Panc1 (cell line): ENCODE results near the gene FGFRL1. TPM values are rescaled to one million over a fixed set of nuclear protein-coding genes. Genes with fewer than 3 reads are reported as not detected.

Experiments
- ATAC-seq: fragments of 200-7000 bp; cut with Tn5 transposase; 2 replicates; pipeline ENCODE4 v1.9.1; 2020; ENCODE audit warnings: mild to moderate bottlenecking, moderate library complexity
- BruUV-seq: library from RNA; stranded (reverse); fragments of 400-500 nt; replicated peaks from 2 replicates; lab custom pipeline; 2021; lab: Mats Ljungman, UMichigan
- CTCF ChIA-PET: fragments of 300-600 bp; sonication (Branson Sonifier 250); formaldehyde crosslinking; loops from one replicate; lab custom pipeline; 2022; ENCODE audit warnings: antibody characterized with exemption; lab: Charles Lee
- POLR2A ChIA-PET: fragments of 300-600 bp; sonication (Branson Sonifier 250); formaldehyde crosslinking; loops from one replicate; lab custom pipeline; 2022; ENCODE audit warnings: antibody characterized with exemption; lab: Charles Lee
- DNase-seq: peaks from one replicate; pipeline ENCODE4 v3.0.0-alpha.2; 2010; ENCODE audit warnings: low read depth, low spot score
- H3K27ac ChIP-seq: 2 replicates; pipeline ENCODE4 v1.5.1; 2011; ENCODE audit warnings: mild to moderate bottlenecking, low read length, inconsistent platforms
- H3K27me3 ChIP-seq: fragments of 200-500 bp; sonication (Bioruptor generic); 2 replicates; pipeline ENCODE4 v1.6.0; 2014; ENCODE audit warnings: low read length, inconsistent platforms; ENCODE audit not compliant: control insufficient read depth, insufficient read depth
- H3K36me3 ChIP-seq: fragments of 200-500 bp; sonication (Bioruptor generic); 2 replicates; pipeline ENCODE4 v1.5.1; 2014; ENCODE audit warnings: inconsistent platforms, mild to moderate bottlenecking, low read length, moderate library complexity; ENCODE audit not compliant: control insufficient read depth, insufficient read depth
- H3K4me1 ChIP-seq: 2 replicates; pipeline ENCODE4 v1.5.1; 2011; ENCODE audit warnings: inconsistent platforms, mild to moderate bottlenecking, low read length, moderate library complexity; ENCODE audit not compliant: control insufficient read depth, insufficient read depth
- H3K4me3 ChIP-seq, 2 experiments: 2 replicates each; pipeline ENCODE4 v1.5.1; 2011 to 2012; ENCODE audit warnings: low read depth in 2 of 2, low read length in 2 of 2, mild to moderate bottlenecking in 2 of 2, inconsistent platforms in 1 of 2, moderate library complexity in 1 of 2
- H3K9me3 ChIP-seq: fragments of 200-500 bp; sonication (Bioruptor generic); 2 replicates; pipeline ENCODE4 v1.5.1; 2014; ENCODE audit warnings: low read depth, mild to moderate bottlenecking, inconsistent platforms, low read length, moderate library complexity; ENCODE audit not compliant: control insufficient read depth, insufficient read depth
- POLR2AphosphoS5 ChIP-seq: IDR thresholded peaks from 2 replicates; pipeline ENCODE4 v1.6.1; 2012; ENCODE audit warnings: mild to moderate bottlenecking, low read depth, low read length, moderate library complexity
- SIN3A ChIP-seq: IDR thresholded peaks from 2 replicates; pipeline ENCODE4 v1.6.1; 2012; ENCODE audit warnings: low read depth, mild to moderate bottlenecking, low read length, moderate library complexity, borderline replicate concordance; ENCODE audit not compliant: insufficient read depth
- TCF7L2 ChIP-seq: IDR thresholded peaks from 2 replicates; pipeline ENCODE4 v1.6.1; 2011; ENCODE audit warnings: mild to moderate bottlenecking, low read depth, low read length, inconsistent platforms
- in situ Hi-C: cut with HindIII; loops from 2 replicates; pipeline ENCODE4 v1.10.0; 2016; ENCODE audit warnings: low sequenced_read_pairs, low pct_unique_long_range_greater_than_20kb
- intact Hi-C: fragments of 100-400 bp; cut with micrococcal nuclease; formaldehyde crosslinking; loops from one replicate; pipeline ENCODE4 v1.10.0; 2022; ENCODE audit not compliant: unreplicated experiment
- total RNA-seq: library from RNA; stranded (reverse); gene quantifications from one replicate; pipeline ENCODE4 v1.2.1, GENCODE V29; 2021; ENCODE audit not compliant: unreplicated experiment
- TF ChIP-seq, protein P1 (sequence below): fragments of 450-650 bp; IDR thresholded peaks from 2 replicates; pipeline ENCODE4 v1.5.1; 2017; ENCODE audit warnings: mild to moderate bottlenecking
- TF ChIP-seq, protein P2 (sequence below), 2 experiments: IDR thresholded peaks; 2 replicates each; pipeline ENCODE4 v1.6.1; 2011 to 2012; ENCODE audit warnings: low read depth in 2 of 2, control low read depth in 1 of 2, low read length in 1 of 2, mild to moderate bottlenecking in 1 of 2, moderate library complexity in 1 of 2; ENCODE audit not compliant: insufficient read depth in 1 of 2

FGFRL1 gene
- total RNA-seq, 1 experiment from 2014 or later, result 43.1 TPM

DNA sequence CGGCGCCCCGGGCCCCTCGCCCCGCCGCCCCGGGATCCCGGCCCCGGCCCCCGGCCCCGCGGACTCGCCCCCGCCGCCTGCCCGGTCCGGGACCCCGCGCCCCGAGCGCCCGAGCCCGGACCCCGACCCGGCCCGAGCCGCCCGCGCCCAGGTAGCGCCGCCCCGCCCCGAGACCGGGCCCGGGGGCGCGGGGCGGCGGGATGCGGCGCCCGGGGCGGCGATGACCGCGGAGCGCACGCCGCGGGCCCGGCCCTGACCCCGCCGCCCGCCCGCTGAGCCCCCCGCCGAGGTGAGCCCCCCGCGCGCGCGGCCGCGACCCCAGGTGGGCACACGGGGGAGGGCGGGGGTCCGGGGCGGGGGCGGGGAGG is 224 bp downstream of the FGFRL1 start:
- DNase-seq, result no peak
- H3K4me1 ChIP-seq, result no peaks in the 10 kb centered on the region; the same call in 1 of the 2 replicates
- TF ChIP-seq, protein P1, sequence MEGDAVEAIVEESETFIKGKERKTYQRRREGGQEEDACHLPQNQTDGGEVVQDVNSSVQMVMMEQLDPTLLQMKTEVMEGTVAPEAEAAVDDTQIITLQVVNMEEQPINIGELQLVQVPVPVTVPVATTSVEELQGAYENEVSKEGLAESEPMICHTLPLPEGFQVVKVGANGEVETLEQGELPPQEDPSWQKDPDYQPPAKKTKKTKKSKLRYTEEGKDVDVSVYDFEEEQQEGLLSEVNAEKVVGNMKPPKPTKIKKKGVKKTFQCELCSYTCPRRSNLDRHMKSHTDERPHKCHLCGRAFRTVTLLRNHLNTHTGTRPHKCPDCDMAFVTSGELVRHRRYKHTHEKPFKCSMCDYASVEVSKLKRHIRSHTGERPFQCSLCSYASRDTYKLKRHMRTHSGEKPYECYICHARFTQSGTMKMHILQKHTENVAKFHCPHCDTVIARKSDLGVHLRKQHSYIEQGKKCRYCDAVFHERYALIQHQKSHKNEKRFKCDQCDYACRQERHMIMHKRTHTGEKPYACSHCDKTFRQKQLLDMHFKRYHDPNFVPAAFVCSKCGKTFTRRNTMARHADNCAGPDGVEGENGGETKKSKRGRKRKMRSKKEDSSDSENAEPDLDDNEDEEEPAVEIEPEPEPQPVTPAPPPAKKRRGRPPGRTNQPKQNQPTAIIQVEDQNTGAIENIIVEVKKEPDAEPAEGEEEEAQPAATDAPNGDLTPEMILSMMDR, result no peak
- TF ChIP-seq POLR2AphosphoS5 (no peak), SIN3A (no peak), TCF7L2 (no peak)
- TF ChIP-seq, protein P2, sequence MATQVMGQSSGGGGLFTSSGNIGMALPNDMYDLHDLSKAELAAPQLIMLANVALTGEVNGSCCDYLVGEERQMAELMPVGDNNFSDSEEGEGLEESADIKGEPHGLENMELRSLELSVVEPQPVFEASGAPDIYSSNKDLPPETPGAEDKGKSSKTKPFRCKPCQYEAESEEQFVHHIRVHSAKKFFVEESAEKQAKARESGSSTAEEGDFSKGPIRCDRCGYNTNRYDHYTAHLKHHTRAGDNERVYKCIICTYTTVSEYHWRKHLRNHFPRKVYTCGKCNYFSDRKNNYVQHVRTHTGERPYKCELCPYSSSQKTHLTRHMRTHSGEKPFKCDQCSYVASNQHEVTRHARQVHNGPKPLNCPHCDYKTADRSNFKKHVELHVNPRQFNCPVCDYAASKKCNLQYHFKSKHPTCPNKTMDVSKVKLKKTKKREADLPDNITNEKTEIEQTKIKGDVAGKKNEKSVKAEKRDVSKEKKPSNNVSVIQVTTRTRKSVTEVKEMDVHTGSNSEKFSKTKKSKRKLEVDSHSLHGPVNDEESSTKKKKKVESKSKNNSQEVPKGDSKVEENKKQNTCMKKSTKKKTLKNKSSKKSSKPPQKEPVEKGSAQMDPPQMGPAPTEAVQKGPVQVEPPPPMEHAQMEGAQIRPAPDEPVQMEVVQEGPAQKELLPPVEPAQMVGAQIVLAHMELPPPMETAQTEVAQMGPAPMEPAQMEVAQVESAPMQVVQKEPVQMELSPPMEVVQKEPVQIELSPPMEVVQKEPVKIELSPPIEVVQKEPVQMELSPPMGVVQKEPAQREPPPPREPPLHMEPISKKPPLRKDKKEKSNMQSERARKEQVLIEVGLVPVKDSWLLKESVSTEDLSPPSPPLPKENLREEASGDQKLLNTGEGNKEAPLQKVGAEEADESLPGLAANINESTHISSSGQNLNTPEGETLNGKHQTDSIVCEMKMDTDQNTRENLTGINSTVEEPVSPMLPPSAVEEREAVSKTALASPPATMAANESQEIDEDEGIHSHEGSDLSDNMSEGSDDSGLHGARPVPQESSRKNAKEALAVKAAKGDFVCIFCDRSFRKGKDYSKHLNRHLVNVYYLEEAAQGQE (IDR thresholded peaks at IDR 0.05; ENCODE audit: insufficient read depth in 1 of 2, low read depth in 2 of 2, low read length in 1 of 2), result no peak
- CTCF ChIA-PET, result interaction anchor here (0.6 kb wide), 1 partner anchor 194 kb away, joined by 7 read pairs; no protein-coding TSS in a partner anchor
- POLR2A ChIA-PET, result no interaction called here
- H3K36me3 ChIP-seq, result no peaks in the 10 kb centered on the region
- no peak overlapping the region for H3K4me3 ChIP-seq
- BruUV-seq, result no TSS peak
- intact Hi-C loops, result no loop called here
- ATAC-seq, result peak; percentile 8; the same call in 1 of the 2 replicates
- H3K27ac ChIP-seq, result no peak overlapping the region
- in situ Hi-C loops, result no loop called here
- no peaks in the 10 kb centered on the region for H3K9me3 ChIP-seq
- no peaks in the 10 kb centered on the region for H3K27me3 ChIP-seq

DNA sequence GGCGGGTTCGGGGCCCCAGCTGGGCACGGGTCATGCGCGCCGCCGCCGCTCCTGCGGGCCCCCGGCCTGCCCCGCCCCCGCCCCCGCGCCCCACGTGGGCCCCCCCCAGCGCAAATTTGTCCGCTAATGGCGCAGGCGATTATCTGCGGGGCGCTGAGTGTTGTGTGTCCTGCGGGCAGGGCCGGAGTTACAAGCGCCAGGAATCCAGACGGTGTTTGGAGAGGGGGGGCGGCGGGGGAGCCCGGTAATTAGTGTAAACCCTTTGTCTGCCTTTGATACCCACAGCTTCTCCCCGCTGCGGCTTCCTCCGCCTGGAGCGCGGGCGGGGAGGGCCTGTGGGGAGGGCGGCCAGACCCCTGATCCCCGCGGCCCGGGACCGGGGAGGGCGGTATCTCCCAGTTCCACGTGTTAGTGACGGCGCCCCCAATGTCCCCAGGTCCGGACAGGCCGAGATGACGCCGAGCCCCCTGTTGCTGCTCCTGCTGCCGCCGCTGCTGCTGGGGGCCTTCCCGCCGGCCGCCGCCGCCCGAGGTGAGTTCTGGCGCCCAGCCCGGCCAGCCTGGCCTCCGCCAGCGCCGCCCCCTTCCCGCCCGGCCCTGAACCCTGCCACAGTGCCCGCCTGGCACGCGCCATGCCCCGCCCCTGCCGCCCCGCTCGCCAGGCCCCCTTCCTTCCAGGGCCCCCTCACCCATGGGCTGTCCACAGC is 761 bp downstream of the FGFRL1 start:
- POLR2A ChIA-PET, result no interaction called here
- BruUV-seq, result no TSS peak
- CTCF ChIA-PET, result interaction anchor here (0.6 kb wide), 1 partner anchor 195 kb away, joined by 7 read pairs; no protein-coding TSS in a partner anchor

More for the DNA sequence above, 761 bp downstream of the FGFRL1 start:
- H3K27me3 ChIP-seq, result no peaks in the 10 kb centered on the region
- no peaks in the 10 kb centered on the region for H3K36me3 ChIP-seq
- H3K9me3 ChIP-seq, result no peaks in the 10 kb centered on the region
- intact Hi-C loops, result no loop called here
- TF ChIP-seq POLR2AphosphoS5 (no peak), TCF7L2 (no peak), SIN3A (no peak)
- TF ChIP-seq, protein P1, result no peak
- TF ChIP-seq, protein P2 (IDR thresholded peaks at IDR 0.05; ENCODE audit: insufficient read depth in 1 of 2, low read depth in 2 of 2, low read length in 1 of 2), result no peak
- in situ Hi-C loops, result no loop called here
- no peak for DNase-seq
- no peak for ATAC-seq
- no peaks in the 10 kb centered on the region; the same call in 1 of the 2 replicates for H3K4me1 ChIP-seq
- peak overlapping the region; percentile 41 to 47 for H3K4me3 ChIP-seq
- H3K27ac ChIP-seq, result no peak overlapping the region
